ENCODE measurements around the gene NAV1.

DNA sequence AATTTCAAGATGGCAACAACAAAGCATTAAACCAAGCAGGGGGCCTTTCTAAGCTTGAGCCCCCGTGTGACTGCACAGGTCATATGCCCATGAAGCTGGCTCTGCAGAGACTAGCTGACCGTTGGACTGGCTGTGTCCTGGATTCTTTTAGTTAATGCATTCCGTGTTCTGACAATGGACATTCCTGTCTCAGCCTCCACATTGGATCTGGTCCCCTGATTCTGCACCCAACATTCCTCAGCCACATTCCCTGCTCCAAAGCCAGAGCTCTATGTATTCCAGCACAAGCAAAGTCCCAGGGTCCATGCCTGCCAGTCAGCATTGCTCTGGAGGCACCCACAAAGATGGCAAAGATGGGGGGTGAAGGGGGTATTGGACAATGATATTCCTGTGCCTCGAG lies 5.1 kb upstream of the NAV1 start:
- TF ChIP-seq POLR2AphosphoS5 (IDR thresholded peaks at IDR 0.05; ENCODE audit: low read depth) (no peak), CTCF (IDR thresholded peaks at IDR 0.05; ENCODE audit: insufficient read depth, low read length) (no peak)

Data from HL-60 (cell line).